ENCODE measurements around the gene CYP26A1. TPM values are rescaled to one million over a fixed set of nuclear protein-coding genes. Genes with fewer than 3 reads are reported as not detected.
A peak's percentile ranks its signal among the peaks of the same experiment; 100 is the strongest.

CYP26A1 gene
- total RNA-seq, 1 experiment from 2014 or later: 0.24 TPM

DNA sequence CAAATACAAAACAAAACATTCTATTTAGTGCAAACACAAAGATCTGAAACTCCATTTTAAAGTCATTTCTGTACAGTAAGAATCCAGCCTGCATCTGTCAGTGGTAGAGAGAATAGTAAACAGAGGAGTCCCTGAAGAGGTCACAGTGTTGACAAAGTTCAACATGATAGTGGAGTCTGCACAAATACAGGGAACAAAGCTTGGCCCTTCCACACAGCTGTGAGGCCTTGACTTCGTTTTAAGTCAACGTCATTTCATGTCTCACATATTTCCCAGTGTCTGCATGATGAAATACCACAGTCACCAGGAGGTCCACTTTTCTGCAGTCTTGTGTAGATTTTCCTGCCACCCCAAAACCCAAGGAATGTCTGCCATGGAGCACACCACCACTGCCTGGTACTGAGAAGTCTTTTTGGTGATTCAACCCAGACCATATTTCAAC lies 33.0 kb downstream of the CYP26A1 start:
- in situ Hi-C loops (cut with HindIII; ENCODE audit: low sequenced_read_pairs): no loop called here
- no peak for DNase-seq (ENCODE audit: low spot score)

DNA sequence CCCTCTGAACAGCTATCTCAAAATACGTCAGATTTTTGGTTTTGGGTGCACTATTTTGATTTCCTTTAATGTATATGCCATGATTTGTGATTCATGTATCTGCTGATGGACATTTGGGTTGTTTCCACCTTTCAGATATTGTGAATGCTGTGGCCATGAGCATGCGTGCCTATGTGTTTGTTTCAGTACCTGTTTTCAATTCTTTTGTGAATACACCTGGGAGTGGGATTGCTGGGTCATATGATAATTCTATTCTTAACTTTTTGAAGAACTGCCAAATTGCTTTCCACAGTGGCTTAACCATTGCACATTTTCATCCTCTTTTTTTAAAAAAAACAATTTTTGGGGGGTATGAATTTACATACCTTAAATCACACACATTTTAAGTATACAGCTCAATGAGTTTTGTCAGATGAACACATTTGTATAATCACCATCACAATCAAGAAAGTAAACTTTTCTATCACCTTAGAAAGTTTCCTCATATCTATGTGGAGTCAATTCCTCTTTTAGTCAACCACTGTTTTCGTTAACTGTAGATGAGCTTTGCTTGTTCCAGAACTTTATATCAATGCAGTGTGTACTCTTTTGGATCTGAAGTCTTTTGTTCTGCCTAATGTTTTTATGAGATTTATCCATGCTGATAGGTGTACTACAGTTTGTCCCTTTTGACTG lies 36.9 kb downstream of the CYP26A1 start:
- in situ Hi-C loops (cut with HindIII; ENCODE audit: low sequenced_read_pairs): no loop called here
- DNase-seq (ENCODE audit: low spot score): no peak

- DNase-seq (ENCODE audit: low spot score): no peak
- in situ Hi-C loops (cut with HindIII; ENCODE audit: low sequenced_read_pairs): no loop called here
Observed at GRCh38 chr10:93113042-93113441, 39.3 kb downstream of the CYP26A1 start.

- DNase-seq (ENCODE audit: low spot score): peak; percentile 15
- in situ Hi-C loops (cut with HindIII; ENCODE audit: low sequenced_read_pairs): no loop called here
Observed at GRCh38 chr10:93115661-93116383, 42.1 kb downstream of the CYP26A1 start.

- no peak for DNase-seq (ENCODE audit: low spot score)
- in situ Hi-C loops (cut with HindIII; ENCODE audit: low sequenced_read_pairs): no loop called here
Observed at GRCh38 chr10:93121311-93121710, 47.6 kb downstream of the CYP26A1 start.

- DNase-seq (ENCODE audit: low spot score): no peak
- in situ Hi-C loops (cut with HindIII; ENCODE audit: low sequenced_read_pairs): no loop called here
Observed at GRCh38 chr10:93123766-93124165, 50.1 kb downstream of the CYP26A1 start.

DNA sequence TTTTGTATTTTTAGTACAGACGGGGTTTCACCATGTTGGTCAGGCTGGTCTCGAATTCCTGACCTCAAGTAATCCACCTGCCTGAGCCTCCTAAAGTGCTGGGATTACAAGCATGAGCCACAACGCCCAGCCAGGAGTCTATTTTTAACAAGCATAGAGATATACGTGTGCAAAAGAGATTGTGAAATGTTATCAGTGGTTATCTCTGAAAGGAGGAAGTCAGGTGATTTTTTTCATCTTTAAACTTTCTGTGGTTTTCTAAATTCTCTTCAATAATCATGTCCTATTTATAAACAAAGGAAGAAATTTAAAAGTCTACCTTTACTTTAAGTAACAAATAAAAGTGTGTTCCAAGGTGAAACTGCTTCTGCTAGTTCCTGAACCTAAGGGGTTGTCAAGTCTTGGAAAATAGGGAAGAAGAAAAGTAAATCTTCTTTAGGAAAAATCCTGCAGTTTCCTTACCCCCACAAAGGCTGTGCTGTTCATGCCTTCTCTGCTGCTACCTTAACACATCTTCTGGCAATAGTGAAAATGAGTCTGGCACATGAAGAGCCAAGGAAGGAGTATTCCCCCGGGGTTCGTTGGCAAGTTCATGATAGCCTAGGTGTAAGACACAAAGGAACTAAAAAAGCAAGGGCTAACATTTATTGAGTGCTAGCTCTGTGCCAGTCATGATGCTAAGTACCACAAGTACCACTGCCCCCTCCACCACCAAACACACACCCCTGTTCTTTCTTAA lies 51.1 kb downstream of the CYP26A1 start:
- DNase-seq (ENCODE audit: low spot score): no peak
- in situ Hi-C loops (cut with HindIII; ENCODE audit: low sequenced_read_pairs): no loop called here

DNA sequence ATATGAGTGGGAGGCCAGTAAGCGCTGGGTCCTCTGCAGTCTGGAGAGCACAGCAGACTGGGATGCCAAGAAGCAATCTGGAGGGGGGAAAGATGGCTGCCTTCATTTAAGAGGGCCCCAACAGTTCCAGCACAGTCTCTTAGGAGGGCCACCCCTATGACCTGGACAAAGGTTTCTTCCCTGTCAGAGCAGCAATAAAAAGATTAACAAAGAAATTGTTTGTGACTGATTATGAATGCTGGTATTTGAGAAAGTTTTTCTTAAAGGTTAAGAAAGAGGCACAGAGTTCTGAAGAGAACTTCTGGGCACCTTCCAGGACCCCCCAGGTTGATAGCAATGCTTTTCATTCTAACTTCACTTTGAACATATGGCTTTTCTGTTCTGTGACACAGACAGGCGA lies 52.3 kb downstream of the CYP26A1 start:
- DNase-seq (ENCODE audit: low spot score): no peak
- in situ Hi-C loops (cut with HindIII; ENCODE audit: low sequenced_read_pairs): no loop called here

DNA sequence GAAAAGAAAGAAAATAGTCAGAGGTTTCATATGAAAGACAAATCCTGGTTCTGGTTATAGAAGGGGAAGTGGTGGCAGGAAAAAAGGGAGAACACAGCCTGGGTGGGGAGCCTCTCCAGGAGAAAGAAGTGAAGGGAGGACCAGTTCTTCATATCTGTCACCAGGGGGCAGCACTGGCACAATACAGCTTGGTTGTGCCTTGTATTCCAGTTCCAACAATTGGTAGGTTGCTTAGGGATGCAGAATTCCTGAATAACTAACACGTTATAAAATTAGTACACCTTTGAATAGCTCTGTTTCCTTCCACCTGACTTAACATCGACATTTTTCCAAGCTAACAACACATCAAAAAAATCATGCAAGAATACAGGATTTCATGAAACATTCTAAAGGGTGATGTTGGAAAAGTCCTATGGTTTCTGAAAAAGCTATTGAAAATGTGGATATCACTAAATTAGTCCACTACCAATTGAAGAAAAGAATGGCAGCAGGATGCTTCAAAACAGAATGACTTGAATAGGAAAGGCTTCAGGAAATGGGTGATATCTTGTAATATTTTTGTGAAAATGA lies 52.9 kb downstream of the CYP26A1 start:
- in situ Hi-C loops (cut with HindIII; ENCODE audit: low sequenced_read_pairs): no loop called here
- no peak for DNase-seq (ENCODE audit: low spot score)

Other genes with a start within 250 kb of the CYP26A1 start
- 5.9 and 10.6 TPM in 2 replicates for gene EXOC6, start 225.4 kb upstream of the CYP26A1 start, total RNA-seq (2014; rRNA removed; shearing (Covaris generic))
- 0.80 TPM in 1 of 2 replicates, not detected in the other for gene CYP26C1, start 13.1 kb upstream of the CYP26A1 start, total RNA-seq (2014; rRNA removed; shearing (Covaris generic))

All from G401 (cell line).